HCT116 (cell line): Measurements from ENCODE around the gene AKR7A2. TPM values are rescaled to one million over a fixed set of nuclear protein-coding genes. Genes with fewer than 3 reads are reported as not detected.

Experiments used
- ATAC-seq: fragments of 200-7000 bp; cut with Tn5 transposase; 2 replicates; pipeline ENCODE4 v1.9.1; 2020; ENCODE audit warnings: mild to moderate bottlenecking, moderate library complexity
- BruUV-seq: library from RNA; stranded (reverse); fragments of 400-500 nt; replicated peaks from 2 replicates; lab custom pipeline; 2021; lab: Mats Ljungman, UMichigan
- CTCF ChIA-PET: fragments of 300-600 bp; sonication (Branson Sonifier 250); formaldehyde crosslinking; loops from one replicate; lab custom pipeline; 2021; ENCODE audit warnings: antibody characterized with exemption; lab: Charles Lee
- POLR2A ChIA-PET: fragments of 300-600, 350-600 bp; sonication (Branson Sonifier 250); formaldehyde crosslinking; loops from one replicate; lab custom pipeline; 2021; ENCODE audit warnings: antibody characterized with exemption; lab: Charles Lee
- RAD21 ChIA-PET, 2 experiments: fragments of 300-600 bp; sonication (Branson Sonifier 250); formaldehyde crosslinking; loops; one replicate each; lab custom pipeline; 2023; ENCODE audit warnings: low total read pairs in 2 of 2; ENCODE audit not compliant: uncharacterized antibody in 2 of 2, unreplicated experiment in 2 of 2, low non-redundant PET in 1 of 2; lab: Charles Lee
- DNase-seq: peaks from one replicate; pipeline ENCODE4 v3.0.0-alpha.2; 2010; ENCODE audit warnings: low read depth, low spot score
- H2AFZ ChIP-seq: fragments of 200-600 bp; shearing (Covaris generic), sonication (generic); 2 replicates; pipeline ENCODE4 v1.6.1; 2017; ENCODE audit warnings: low read depth, mixed run types, mixed read lengths, antibody characterized with exemption, low read length; ENCODE audit not compliant: poor library complexity, severe bottlenecking
- H3K27ac ChIP-seq: 2 replicates; pipeline ENCODE4 v1.5.1; 2012; ENCODE audit warnings: low read depth, low read length
- H3K27me3 ChIP-seq: fragments of 200-600 bp; sonication (generic); 2 replicates; pipeline ENCODE4 v1.6.1; 2016; ENCODE audit warnings: mixed run types, low read length, mixed read lengths; ENCODE audit not compliant: insufficient read depth
- H3K36me3 ChIP-seq, 2 experiments: fragments of 200-500 bp in 1 of 2; fragments of 200-600 bp in 1 of 2; sonication (Bioruptor generic) in 1 of 2; sonication (generic) in 1 of 2; 2 replicates each; pipeline versions ENCODE4 v1.5.1 to v1.6.1; 2014 to 2016; ENCODE audit warnings: low read length in 2 of 2, inconsistent platforms in 1 of 2, mixed read lengths in 1 of 2, mixed run types in 1 of 2; ENCODE audit not compliant: insufficient read depth in 2 of 2, control insufficient read depth in 1 of 2
- H3K4me1 ChIP-seq, 2 experiments: fragments of 200-600 bp in 1 of 2; sonication (generic) in 1 of 2; 2 replicates each; pipeline versions ENCODE4 v1.5.1 to v1.6.1; 2012 to 2017; ENCODE audit warnings: low read length in 2 of 2, inconsistent platforms in 1 of 2, mild to moderate bottlenecking in 1 of 2, mixed read lengths in 1 of 2, mixed run types in 1 of 2, moderate library complexity in 1 of 2; ENCODE audit not compliant: insufficient read depth in 2 of 2, control insufficient read depth in 1 of 2
- H3K4me2 ChIP-seq: fragments of 200-600 bp; sonication (generic); 2 replicates; pipeline ENCODE4 v1.6.1; 2017; ENCODE audit warnings: mixed run types, low read length, mixed read lengths
- H3K4me3 ChIP-seq, 2 experiments: fragments of 200-600 bp in 1 of 2; sonication (generic) in 1 of 2; replicated peaks in 1 of 2; 2 replicates each; pipeline ENCODE4 v1.5.1; 2011 to 2016; ENCODE audit warnings: low read length in 2 of 2, control low read depth in 1 of 2, low read depth in 1 of 2, mild to moderate bottlenecking in 1 of 2, mixed read lengths in 1 of 2, mixed run types in 1 of 2
- H3K79me2 ChIP-seq: fragments of 200-600 bp; sonication (generic); 2 replicates; pipeline ENCODE4 v1.6.1; 2017; ENCODE audit warnings: mild to moderate bottlenecking, mixed run types, low read length, moderate library complexity, mixed read lengths; ENCODE audit not compliant: insufficient read depth
- H3K9ac ChIP-seq: fragments of 200-600 bp; sonication (generic); 2 replicates; pipeline ENCODE4 v1.6.1; 2016; ENCODE audit warnings: low read length, mixed read lengths
- H3K9me2 ChIP-seq: fragments of 200-600 bp; sonication (generic), shearing (Covaris generic); 2 replicates; pipeline ENCODE4 v1.6.1; 2017; ENCODE audit warnings: mixed run types, mild to moderate bottlenecking, moderate library complexity; ENCODE audit not compliant: insufficient read depth
- H3K9me3 ChIP-seq, 2 experiments: fragments of 200-500 bp in 1 of 2; fragments of 200-600 bp in 1 of 2; sonication (Bioruptor generic) in 1 of 2; sonication (generic) in 1 of 2; 2 replicates each; pipeline ENCODE4 v1.6.1; 2014 to 2017; ENCODE audit warnings: low read length in 2 of 2, mixed read lengths in 2 of 2, inconsistent platforms in 1 of 2, low read depth in 1 of 2, mild to moderate bottlenecking in 1 of 2, mixed run types in 1 of 2, moderate library complexity in 1 of 2; ENCODE audit not compliant: control insufficient read depth in 1 of 2, insufficient read depth in 1 of 2
- H4K20me1 ChIP-seq: fragments of 200-600 bp; sonication (generic), shearing (Covaris generic); 2 replicates; pipeline ENCODE4 v1.6.1; 2017; ENCODE audit warnings: mixed run types, mild to moderate bottlenecking, moderate library complexity; ENCODE audit not compliant: insufficient read depth
- ATF3 ChIP-seq: IDR thresholded peaks from 2 replicates; pipeline ENCODE4 v1.6.1; 2012
- CBX3 ChIP-seq: IDR thresholded peaks from 2 replicates; pipeline ENCODE4 v1.6.1; 2012; ENCODE audit warnings: low read depth
- CTCF ChIP-seq, 3 experiments: fragments of 200-600 bp in 1 of 3; sonication (generic) in 1 of 3; IDR thresholded peaks in 2 of 3; conservative IDR thresholded peaks in 1 of 3; 2 replicates each; pipeline ENCODE4 v1.5.1; 2012 to 2017; ENCODE audit warnings: low read depth in 2 of 3, low read length in 2 of 3, antibody characterized with exemption in 1 of 3, borderline replicate concordance in 1 of 3, control low read depth in 1 of 3, mild to moderate bottlenecking in 1 of 3, mixed read lengths in 1 of 3, mixed run types in 1 of 3, moderate library complexity in 1 of 3; ENCODE audit not compliant: insufficient read depth in 1 of 3
- EGR1 ChIP-seq: IDR thresholded peaks from 2 replicates; pipeline ENCODE4 v1.6.1; 2012; ENCODE audit warnings: low read depth
- ELF1 ChIP-seq: IDR thresholded peaks from 2 replicates; pipeline ENCODE4 v1.6.1; 2012; ENCODE audit warnings: low read depth, borderline replicate concordance
- FOSL1 ChIP-seq: IDR thresholded peaks from 2 replicates; pipeline ENCODE4 v1.6.1; 2012; ENCODE audit warnings: low read depth
- MAX ChIP-seq: IDR thresholded peaks from 2 replicates; pipeline ENCODE4 v1.6.1; 2012
- POLR2AphosphoS5 ChIP-seq: IDR thresholded peaks from 2 replicates; pipeline ENCODE4 v1.6.1; 2011; ENCODE audit warnings: mild to moderate bottlenecking, low read depth, low read length, moderate library complexity
- RAD21 ChIP-seq: IDR thresholded peaks from 2 replicates; pipeline ENCODE4 v1.6.1; 2012; ENCODE audit warnings: low read depth, mild to moderate bottlenecking
- REST ChIP-seq: IDR thresholded peaks from 2 replicates; pipeline ENCODE4 v1.6.1; 2012; ENCODE audit warnings: low read depth
- SIN3A ChIP-seq: IDR thresholded peaks from 2 replicates; pipeline ENCODE4 v1.6.1; 2012; ENCODE audit warnings: low read depth
- SP1 ChIP-seq: IDR thresholded peaks from 2 replicates; pipeline ENCODE4 v1.6.1; 2012; ENCODE audit warnings: low read depth
- YY1 ChIP-seq: IDR thresholded peaks from 2 replicates; pipeline ENCODE4 v1.6.1; 2011; ENCODE audit warnings: low read length, low read depth, moderate library complexity, mild to moderate bottlenecking; ENCODE audit not compliant: insufficient replicate concordance; ENCODE audit errors: extremely low read depth
- ZFX ChIP-seq: fragments of 450-650 bp; IDR thresholded peaks from 2 replicates; pipeline ENCODE4 v1.6.1; 2017
- intact Hi-C: fragments of 100-400 bp; cut with micrococcal nuclease; formaldehyde crosslinking; loops from 2 replicates; pipeline ENCODE4 v1.10.0; 2022
- total RNA-seq: library from RNA; stranded (reverse); gene quantifications from one replicate; pipeline ENCODE4 v1.2.1, GENCODE V29; 2021; ENCODE audit not compliant: unreplicated experiment
- TF ChIP-seq, protein P1 (sequence below): IDR thresholded peaks from 2 replicates; pipeline ENCODE4 v1.6.1; 2011; ENCODE audit warnings: mild to moderate bottlenecking, low read length, moderate library complexity; ENCODE audit not compliant: insufficient replicate concordance; ENCODE audit errors: extremely low read depth

The AKR7A2 gene
- total RNA-seq, 1 experiment from 2014 or later, result 90.8 TPM

- BruUV-seq, result no TSS peak
- CTCF ChIA-PET, result interaction anchor here (0.8 to 1.6 kb wide), 2 partner anchors 310 to 313 kb away, joined by 3 to 6 read pairs; no protein-coding TSS in a partner anchor
- H3K9ac ChIP-seq, result no peak overlapping the region
- TF ChIP-seq YY1, result no peak
- no peak for TF ChIP-seq REST
- no peak for TF ChIP-seq POLR2AphosphoS5
- no peak for TF ChIP-seq MAX
- peak; percentile 32 to 94 (median 87); a peak in 5 of 6 replicates for TF ChIP-seq CTCF (IDR thresholded peaks at IDR 0.05 in 2 of 3, conservative IDR thresholded peaks at IDR 0.05 in 1 of 3; ENCODE audit: borderline replicate concordance in 1 of 3, insufficient read depth in 1 of 3, low read depth in 2 of 3, low read length in 2 of 3)
- TF ChIP-seq ATF3, result no peak
- TF ChIP-seq EGR1, result no peak
- TF ChIP-seq ZFX, result no peak
- no peak for TF ChIP-seq ELF1
- TF ChIP-seq SP1, result no peak
- peak; percentile 53 for TF ChIP-seq RAD21
- TF ChIP-seq SIN3A, result no peak
- no peak for TF ChIP-seq FOSL1
- no peak for TF ChIP-seq CBX3
- TF ChIP-seq, protein P1, sequence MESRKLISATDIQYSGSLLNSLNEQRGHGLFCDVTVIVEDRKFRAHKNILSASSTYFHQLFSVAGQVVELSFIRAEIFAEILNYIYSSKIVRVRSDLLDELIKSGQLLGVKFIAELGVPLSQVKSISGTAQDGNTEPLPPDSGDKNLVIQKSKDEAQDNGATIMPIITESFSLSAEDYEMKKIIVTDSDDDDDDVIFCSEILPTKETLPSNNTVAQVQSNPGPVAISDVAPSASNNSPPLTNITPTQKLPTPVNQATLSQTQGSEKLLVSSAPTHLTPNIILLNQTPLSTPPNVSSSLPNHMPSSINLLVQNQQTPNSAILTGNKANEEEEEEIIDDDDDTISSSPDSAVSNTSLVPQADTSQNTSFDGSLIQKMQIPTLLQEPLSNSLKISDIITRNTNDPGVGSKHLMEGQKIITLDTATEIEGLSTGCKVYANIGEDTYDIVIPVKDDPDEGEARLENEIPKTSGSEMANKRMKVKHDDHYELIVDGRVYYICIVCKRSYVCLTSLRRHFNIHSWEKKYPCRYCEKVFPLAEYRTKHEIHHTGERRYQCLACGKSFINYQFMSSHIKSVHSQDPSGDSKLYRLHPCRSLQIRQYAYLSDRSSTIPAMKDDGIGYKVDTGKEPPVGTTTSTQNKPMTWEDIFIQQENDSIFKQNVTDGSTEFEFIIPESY, result no peak
- TF ChIP-seq, all 23 proteins: peak for 2
- RAD21 ChIA-PET, result no interaction called here
- Histone ChIP-seq H3K9me3 (no peaks in the 10 kb centered on the region), H3K27ac (no peak overlapping the region), H3K9me2 (no peaks in the 10 kb centered on the region), H3K4me3 (no peak overlapping the region), H3K79me2 (no peaks in the 10 kb centered on the region), H3K27me3 (no peaks in the 10 kb centered on the region), H3K4me2 (peak overlapping the region; percentile 19; the same call in 1 of the 2 replicates), H3K36me3 (no peaks in the 10 kb centered on the region; a peak in 1 of 4 replicates), H4K20me1 (no peaks in the 10 kb centered on the region), H3K4me1 (peaks cover 25 to 30% of the 10 kb centered on the region in 2 experiments), H2AFZ (no peak overlapping the region)
- POLR2A ChIA-PET, result no interaction called here
- DNase-seq (peak; percentile 62), ATAC-seq (peak; percentile 81)
- intact Hi-C loops, result loop anchor here (5.0 kb wide), 1 partner anchor 146 kb away; the partner anchor contains the start of gene CAPZB
These were observed 29.5 kb upstream of the AKR7A2 start for GRCh38 chr1:19341201-19342061.
